Stimulated activated CD4-positive, alpha-beta T cell treated with anti-CD3 and anti-CD28 coated beads, Interleukin-4, amount 100 ng/mL, for 1 hour (primary cell): ENCODE measurements around the gene ANHX.
"Not testable (repeated sequence)": the region's sequence is repeated elsewhere in the genome, so short reads cannot be mapped to it uniquely, and the experiment has no call there.

Source experiments
- DNase-seq: peaks from one replicate; pipeline ENCODE4 v3.0.0-alpha.2; 2020

ANHX gene

DNA sequence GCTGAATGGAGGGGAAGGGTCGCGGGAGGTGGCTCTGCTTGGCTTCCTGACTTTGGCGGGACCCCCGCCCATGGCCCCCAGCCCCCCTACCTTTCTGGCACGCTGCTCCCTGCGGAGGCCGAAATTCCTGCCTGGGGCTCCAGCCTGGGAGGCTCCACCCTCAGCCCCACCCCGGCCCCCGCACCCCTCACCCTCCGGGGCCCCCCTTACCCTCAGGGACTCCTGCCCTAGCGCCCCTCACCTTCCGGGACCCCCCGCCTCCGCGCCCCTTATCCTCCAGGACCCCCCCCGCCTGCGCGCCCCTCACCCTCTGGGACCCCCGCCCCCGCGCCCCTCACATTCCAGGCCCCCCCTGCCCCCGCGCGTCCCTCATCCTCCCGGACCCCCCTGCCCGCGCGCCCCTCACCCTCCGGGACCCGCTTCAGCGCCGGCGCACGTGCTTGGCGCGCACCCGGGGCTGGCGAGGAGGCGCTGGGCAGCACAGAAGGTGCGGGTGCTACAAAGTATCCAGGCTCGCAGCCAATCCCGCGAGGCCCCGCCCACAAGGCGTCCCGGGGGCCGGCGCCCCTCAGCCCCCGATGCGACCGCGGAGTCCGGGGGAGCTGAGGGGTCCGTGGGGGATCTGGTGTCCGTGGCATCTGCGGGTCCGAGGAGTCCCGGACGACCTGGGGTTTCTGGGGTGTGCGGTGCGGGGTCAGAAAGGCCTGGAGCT, at the start of gene ANHX:
Gene ANHX (minus strand): TSS at position 477 of the 712 bp plus-strand sequence. CDS start 1,521 bp downstream, outside the sequence.
- no peak for DNase-seq

DNA sequence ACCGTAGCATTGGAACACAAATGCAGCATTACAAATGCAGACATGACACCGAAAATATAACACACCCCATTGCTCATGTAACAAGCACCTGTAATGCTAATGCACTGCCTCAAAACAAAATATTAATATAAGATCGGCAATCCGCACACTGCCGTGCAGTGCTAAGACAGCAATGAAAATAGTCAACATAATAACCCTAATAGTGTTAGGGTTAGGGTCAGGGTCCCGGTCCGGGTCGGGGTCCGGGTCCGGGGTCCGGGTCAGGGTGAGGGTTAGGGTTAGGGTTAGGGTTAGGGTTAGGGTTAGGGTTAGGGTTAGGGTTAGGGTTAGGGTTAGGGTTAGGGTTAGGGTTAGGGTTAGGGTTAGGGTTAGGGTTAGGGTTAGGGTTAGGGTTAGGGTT, 29.0 kb upstream of the ANHX start:
- not testable (repeated sequence) for DNase-seq

DNA sequence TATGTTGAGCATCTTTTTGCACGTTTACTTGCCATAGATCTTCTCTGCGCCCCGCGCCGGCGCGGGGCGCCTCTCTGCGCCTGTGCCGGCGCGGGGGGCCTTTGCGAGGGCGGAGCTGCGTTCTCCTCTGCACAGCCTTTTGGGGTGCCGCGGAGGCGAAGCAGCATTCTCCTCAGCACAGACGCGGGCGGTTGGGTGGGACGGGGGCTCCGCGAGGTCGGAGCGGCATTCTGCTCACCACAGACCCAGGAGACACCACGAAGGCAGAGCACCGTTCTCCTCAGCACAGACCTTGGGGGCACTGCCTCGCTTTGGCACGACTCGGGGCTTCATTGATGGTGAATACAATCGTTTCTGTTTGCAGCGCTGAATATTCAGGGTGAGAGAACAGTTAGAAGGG, 28.5 kb upstream of the ANHX start:
- no peak for DNase-seq

DNA sequence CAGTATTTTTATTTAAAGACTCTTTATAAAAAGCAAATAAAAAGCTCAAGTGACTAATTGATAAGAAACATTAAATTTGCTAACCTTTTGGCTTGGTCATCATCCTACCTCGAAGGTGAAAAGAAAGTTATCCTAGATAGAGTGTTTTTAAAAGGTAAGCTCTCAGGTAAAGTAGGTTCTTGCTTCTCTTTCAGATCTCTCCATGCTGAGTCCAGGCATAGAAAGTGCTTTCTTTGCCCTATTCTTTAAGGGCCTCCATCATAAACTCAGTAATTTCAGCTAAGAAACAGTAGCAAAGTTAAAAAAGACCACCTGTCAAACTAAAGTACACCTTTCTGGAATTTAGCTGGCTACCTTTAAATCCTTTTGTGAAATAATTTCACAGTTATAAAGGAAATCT, 20.6 kb upstream of the ANHX start:
- DNase-seq, result no peak

DNA sequence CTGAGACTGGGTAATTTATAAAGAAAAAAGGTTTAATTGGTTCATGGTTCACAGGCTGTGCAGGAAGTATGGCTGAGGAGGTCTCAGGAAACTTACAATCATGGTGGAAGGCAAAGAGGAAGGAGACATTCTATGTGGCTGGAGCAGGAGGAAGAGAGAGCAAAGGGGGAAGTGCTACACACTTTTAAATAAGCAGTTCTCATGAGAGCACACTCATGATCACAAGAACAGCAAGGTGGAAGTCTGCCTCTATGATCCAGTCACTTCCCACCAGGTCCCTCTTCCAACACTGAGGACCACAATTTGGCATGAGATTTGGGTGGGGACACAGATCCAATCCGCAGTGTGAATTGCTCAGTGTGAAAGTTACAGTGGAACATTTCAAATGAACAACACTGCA, 20.2 kb upstream of the ANHX start:
- not testable (repeated sequence) for DNase-seq

DNA sequence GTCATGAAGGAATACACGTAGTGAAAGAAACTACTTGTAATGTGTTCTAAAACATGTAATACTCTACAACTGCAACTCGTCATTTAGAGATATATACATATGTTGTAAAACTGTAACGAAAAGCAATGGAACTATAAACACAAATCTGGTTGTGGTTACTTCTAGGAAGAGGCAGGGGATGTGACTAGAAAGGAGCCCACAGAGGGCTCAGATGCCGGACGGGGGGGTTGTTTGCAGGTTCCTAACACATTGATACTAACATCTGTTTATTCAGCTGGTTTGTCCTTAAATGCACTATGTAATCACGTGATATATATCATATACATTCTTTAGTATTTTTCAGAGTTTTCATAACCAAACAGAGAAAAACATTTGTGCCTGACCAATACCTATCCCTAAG, 16.1 kb upstream of the ANHX start:
- DNase-seq, result no peak

DNA sequence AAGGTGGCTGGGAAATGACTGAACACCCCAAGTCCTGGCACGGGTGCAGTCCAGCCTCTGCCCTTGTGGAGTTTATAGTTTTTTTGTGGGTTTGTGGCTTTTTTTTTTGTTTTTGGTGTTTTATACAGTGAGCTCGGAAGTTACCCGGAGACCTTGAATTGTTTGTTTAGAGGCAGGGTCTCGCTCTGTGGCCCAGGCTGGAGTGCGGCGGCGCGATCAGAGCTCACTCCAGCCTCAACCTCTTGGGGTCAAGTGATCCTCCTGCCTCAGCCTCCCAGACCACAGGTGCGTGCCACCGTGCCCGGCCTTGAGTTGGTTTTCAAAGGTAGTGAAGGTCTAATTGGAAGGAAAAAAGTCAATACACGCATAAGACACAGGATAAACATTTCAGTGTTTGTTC, 879 bp upstream of the ANHX start:
- no peak for DNase-seq

DNA sequence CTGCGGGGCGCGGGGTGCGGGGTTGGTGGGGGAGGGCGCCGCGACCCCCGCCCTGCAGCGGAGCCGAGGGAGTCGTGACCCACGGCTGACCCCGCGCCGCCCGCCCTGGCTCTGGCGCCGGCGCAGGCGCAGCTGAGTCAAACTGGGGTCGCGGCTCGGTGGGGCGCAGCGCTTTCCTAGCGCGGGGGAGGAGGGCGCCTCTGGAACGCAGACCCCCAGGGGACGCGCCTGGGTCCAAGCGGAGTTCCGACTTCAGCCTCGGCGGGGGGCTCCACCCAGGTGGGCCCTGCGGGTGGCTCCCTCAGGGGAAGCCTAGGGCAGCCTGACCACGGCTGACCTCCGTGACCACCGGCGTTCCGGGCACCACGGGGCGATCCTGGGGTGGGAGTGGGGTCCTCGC, 467 bp upstream of the ANHX start:
- no peak for DNase-seq

DNA sequence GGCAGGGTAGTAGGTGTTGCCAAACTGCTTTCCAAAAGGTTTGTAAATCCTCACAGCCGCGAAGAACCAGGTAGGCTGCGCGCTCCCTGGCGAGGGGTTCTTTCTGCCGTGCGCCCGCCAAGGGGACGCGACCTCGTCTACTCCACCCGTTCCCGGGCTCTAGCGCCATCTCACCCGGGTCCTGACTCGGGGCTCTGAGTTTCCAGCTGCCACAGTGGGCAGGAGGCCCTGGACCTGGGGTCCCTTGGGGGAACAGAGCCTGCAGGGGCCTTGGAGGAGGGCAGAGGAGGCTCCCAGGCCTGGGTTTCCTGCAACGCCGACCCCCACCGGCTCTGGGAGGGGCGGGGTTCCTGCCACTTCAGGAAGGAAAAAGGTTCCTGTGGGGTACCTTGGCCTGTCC, 706 bp downstream of the ANHX start:
- DNase-seq, result no peak

DNA sequence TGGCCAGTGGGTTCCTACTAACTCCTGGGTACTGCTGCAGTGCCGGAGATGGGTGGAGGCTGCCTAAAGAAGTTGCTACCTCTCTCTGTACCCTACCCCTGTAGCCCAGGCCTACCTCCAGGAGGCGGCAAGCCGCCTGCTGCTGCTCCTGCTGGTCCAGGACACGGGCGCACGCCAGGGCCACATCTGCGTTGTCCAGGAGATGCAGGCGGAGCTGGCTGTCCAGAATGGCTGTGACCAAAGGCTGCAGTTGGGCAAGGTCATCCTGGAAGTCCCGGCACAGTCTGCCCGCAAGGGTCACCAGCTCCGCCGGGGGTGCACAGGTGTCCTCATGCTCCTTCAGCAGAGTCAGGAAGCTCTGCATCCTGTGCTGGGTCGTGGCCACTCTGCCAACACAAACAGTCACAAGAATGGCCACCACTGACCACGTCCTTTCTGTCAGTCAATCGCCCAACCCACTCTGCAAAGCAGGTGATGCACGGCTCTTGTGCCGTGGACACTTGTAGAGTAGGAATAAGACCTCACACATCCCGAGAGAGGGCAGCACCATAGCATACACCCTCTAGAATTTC, 1.6 kb downstream of the ANHX start:
- DNase-seq, result no peak

DNA sequence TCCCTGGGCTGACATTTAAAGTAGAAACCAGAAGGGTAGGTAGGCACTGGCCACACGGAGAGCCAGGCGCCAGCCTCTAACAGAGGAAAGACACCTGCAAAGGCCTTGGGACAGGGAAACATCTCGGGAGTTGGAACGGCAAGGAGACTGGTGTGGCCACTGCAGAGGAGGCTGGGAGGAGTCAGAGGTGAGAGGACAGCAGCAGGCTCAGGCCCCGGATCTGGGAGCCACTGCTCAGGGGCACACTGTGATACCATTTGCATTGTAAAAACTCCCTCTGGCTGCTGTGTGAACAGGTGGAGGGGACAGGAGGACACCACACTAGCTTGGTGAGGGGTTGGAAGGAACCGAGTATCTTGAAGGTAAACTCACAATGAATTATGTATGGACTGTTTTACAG, 2.7 kb downstream of the ANHX start:
- DNase-seq, result no peak

DNA sequence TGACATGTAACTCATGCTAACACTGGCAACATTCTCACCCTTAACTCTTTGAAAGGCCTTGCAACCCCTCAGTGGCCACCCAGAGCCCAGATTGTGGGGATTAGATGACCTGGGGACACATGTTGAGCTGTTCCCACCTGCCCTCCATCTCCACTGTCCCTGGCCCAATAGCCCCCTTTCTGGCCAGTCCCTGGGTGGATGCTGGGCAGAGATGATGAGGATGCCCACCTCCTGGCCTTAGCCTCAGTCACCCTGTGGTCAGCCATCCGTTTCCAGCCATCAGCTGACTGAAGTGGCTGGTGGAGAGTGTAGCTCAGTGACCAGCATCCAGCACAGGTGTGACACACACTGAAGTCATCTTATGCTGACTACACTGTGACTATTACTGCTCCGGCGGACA, 4.7 kb downstream of the ANHX start:
- DNase-seq, result no peak

DNA sequence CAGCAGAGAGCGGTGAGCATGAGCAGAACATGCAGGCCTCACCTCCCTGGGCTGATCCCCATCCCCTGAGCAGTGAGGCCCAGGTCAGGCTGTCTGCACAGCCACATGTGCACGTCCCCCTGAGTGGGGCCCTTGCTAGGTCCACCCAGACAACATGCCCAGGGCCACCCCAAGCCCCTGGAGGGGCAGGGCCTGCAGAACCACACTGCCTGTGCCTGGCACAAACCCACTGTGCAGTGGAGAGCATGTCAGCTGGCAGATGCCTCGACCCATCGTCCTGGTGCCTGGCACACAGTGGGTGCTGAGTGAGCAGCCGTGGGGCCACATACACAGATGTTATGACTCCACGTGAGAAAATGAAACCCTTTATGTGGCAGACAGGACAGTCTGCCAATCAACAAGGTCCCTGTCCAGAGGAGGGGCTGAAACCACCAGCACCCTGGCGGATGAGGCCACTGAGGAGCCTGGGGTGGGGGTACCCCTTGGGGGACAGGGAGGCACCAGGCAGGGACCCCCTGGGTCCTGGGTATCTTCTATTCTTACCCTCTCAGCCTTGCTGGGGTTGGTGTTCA, 8.3 kb downstream of the ANHX start:
- DNase-seq, result no peak

DNA sequence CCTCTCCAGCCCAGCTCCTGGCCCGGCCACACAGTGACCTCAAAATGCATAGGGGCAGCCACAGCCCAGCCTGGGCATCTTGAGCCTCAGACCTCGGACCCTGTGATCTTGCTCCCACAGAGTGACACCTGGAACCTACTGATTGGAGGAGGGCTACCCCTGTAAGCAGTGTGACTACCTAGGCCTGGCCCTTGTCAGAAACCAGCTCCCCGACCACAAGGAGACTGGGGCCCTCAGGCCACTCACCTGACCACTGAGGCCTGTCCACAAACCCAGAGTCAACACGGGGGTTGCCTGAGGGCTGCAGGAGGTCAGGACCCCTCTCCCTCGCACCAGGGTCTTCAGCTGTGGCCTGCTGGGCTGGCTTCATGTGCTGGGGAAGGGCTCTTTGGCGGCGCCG, 9.0 kb downstream of the ANHX start:
- DNase-seq, result no peak

DNA sequence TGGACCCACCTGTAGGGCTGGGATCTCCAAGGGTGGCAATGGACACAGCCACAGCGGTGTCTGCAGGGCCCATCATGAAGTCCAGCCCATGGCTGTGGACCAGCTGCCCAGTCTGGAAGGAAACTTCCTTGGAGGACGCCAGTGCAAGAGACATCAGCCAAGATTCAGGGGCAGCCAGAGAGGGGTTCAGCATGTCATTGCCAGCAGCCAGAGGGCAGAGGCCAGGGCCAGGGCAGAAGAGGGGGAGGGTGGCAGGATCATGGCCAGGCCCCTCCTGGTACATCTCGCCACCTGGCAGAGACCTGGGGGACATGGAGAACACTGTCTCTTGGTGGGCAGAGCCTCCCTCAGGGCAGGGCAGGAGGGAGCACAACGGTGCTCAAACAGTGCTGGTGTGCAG, 10.2 kb downstream of the ANHX start:
- DNase-seq, result no peak

DNA sequence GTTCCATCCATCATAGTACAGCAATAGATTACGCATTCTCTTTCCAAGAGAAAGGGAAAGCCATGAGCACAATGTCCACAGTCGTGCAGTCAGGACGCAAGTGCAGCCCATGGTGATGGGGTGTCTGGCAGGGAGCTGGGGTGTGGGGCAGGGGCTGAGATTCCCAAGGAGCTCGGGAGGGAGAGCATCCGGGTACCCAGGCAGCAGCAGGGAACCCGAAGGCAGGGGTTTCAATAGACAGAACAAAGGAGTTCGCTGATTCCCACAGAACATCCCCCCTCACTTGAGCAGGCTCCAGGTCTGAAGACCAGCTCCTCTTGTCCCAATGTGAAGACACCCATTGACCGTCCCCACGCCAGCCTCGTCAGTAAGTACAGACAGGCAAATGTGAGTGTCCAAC, 13.5 kb downstream of the ANHX start:
- no peak for DNase-seq

DNA sequence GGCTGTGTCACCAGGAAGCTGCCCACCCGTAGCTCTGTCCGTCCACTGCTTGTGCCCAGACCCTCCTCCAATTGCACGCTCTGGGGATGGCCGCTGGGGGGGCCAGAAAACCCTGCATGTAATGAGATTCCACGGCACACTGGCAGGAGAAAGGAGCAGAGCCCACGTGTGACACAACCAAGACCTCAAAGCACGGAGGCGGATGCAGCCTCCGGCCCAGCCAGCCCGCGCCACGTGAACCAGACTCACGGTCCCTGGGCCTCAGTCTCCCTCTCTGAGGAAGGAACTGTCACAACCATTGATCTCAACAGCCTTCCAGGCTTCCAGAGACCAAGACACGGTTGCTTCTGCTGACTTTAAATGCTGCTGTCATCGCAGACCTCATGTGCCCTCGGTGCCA, 14.4 kb downstream of the ANHX start:
- no peak for DNase-seq

DNA sequence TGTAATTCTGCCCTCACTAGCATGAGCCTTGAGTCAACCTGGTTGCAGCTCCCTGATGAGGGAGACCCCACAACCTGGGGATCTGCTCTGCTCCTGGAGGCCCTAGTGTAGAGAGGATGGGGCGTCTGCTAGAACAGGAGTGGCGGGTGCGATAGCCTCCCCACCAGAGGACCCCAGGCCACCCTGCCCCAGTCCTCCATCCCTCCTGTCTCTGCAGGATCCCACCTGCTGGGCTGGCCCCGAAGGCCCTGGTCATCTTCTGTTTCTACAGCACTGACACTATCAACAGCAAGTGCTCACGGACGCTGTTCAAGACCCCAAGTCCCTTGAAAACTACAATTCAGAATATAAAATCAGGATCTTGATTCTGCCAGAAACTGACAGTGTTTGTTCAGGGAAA, 15.2 kb downstream of the ANHX start:
- DNase-seq, result no peak

DNA sequence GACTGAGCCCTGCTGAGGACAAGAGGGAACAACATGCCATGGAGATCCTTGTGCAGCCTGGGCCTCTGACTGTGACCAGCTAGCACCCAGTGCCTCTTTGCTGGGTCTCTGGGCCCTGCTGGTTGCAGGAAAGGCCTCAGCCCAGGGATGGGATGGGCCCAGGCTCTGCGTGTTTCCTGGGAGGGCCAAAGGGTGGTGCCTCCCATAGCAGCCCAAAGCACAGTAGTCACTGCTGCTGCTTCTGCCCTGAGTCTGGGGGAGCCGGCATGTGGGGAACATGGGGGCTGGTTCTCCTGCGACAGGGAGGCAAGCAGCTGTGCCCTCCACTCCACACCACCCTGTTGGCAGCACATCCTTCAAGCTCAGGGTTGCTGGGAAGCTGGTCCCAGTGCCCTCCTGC, 18.5 kb downstream of the ANHX start:
- no peak for DNase-seq

DNA sequence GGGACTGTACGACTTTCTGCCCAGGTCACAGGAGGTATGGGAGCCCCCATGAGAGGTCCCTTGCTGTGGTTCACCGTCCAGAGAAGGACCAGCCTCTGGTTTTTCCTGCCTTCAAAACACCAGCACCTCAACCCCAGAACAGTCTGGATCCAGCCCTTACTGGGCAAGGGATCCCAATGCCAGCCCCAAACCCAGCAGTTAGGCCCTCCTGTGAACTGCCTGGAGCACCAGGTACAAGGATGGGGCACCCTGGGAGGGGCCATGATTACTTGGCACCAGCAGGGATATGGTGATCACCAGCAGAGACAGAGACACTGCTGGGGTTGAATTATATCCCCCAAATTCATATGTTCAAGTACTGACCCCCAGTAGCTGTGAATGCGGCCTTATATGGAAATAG, 20.0 kb downstream of the ANHX start:
- DNase-seq, result no peak

DNA sequence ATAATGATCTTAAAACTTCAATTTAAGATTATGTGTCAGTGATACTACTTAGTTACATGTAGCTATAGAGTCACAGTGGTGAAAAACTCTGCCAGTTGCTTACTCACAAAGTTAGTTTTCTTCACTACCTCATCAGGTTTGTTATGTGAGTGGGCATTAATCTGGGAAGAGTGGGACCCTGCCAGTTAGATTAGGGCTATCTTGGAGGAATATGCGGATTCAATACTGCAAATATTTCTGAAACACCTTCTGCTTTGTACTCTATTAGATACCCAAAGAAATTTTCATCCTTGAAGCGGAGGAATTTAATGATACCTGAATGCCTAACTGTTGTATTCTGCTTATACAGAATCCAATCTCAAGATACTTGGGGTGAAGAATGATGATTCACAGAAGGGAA, 29.3 kb downstream of the ANHX start:
- no peak for DNase-seq

DNA sequence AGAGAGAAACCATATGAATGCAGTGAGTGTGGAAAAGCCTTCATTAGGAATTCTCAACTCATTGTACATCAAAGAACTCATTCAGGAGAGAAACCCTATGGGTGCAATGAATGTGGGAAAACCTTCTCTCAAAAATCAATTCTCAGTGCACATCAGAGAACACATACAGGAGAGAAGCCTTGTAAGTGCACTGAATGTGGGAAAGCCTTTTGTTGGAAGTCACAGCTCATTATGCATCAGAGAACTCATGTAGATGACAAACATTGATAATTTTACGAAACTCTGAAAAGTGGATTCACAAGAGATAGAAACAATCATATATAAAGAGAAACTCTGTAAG, 31.4 kb downstream of the ANHX start:
- no peak for DNase-seq

DNA sequence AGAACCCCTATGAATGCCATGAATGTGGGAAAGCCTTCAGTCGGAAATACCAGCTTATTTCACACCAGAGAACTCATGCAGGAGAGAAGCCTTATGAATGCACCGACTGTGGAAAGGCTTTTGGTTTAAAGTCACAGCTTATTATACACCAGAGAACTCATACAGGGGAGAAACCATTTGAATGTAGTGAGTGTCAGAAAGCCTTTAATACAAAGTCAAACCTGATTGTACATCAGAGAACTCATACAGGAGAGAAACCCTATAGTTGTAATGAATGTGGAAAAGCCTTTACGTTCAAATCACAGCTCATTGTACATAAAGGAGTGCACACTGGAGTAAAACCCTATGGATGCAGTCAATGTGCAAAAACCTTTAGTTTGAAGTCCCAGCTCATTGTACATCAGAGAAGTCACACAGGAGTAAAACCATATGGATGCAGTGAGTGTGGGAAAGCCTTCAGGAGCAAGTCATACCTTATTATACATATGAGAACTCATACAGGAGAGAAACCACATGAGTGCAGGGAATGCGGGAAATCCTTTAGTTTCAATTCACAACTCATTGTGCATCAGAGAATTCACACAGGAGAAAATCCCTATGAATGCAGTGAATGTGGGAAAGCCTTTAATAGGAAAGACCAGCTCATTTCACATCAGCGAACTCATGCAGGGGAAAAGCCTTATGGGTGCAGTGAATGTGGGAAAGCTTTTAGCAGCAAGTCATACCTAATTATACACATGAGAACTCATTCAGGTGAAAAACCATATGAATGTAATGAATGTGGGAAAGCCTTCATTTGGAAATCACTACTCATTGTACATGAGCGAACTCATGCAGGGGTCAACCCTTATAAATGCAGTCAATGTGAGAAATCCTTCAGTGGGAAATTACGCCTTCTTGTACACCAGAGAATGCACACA, 32.1 kb downstream of the ANHX start:
- DNase-seq, result no peak
